Myocyte (in vitro differentiated cells): ENCODE data around the gene CD320. TPM values are rescaled to one million over a fixed set of nuclear protein-coding genes. Genes with fewer than 3 reads are reported as not detected.
"Not testable (repeated sequence)": the region's sequence is repeated elsewhere in the genome, so short reads cannot be mapped to it uniquely, and the experiment has no call there.

Experiments used
- DNase-seq: peaks from one replicate; pipeline ENCODE4 v3.0.0-alpha.2; 2012; ENCODE audit warnings: low read depth
- polyA plus RNA-seq: library from polyadenylated mRNA; unstranded; fragments of >200 nt; gene quantifications from one replicate; pipeline ENCODE4 v1.2.1, GENCODE V29; 2012; ENCODE audit warnings: missing spikeins
- total RNA-seq: library from RNA; depleted of rRNA; stranded (reverse); fragments of >200 nt; gene quantifications from 2 replicates; pipeline ENCODE4 v1.2.3, GENCODE V29; 2014

CD320 gene
- 94.6 and 97.0 TPM in 2 replicates for total RNA-seq
- polyA plus RNA-seq, result 30.9 TPM

DNA sequence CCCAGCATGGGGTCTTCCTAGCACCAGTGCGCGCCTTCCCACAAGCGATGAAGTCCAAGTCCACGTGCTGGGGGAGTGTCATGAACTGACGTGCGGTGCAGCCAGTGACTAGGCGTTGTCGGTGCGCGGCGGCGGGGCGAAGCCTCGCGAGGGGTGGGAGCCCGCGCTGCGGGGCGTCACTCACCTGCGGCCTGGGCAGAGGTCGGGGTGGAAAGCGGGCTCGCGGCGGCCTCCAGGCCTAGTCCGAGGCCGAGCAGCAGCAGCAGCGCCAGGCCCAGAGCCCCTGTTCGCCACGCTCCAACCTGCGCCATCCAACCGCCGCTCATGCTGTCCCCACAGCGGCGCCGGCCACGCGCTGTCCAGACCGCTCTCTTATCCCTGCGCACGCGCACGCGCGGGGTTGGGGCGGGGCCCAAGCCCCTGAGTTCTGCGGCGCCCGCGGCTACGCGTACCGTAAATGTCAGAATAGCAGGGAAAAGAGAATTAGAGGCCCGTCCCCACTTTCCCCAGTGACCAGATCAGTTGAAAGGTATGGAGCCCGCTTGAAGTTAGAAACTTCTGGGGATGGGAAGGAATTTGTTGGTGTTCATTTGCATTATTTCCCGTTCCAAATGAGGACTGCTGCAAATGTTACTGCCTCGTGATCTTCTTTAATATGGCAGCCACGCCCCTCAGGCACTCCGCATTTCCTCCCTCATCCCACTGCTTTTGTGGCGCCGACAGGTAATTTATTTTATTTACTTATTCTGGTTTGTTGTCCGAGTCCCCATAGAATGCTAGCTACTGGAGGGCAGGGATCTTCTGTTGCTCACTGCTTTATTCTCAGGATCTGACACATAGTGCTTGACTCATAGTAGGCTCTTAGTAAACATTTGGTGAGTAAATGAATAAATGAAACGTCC lies at the start of gene CD320:
Gene CD320, minus strand, starts transcription at position 394 of the 902 bp plus-strand sequence. Its CDS starts 68 bp downstream, at position 326.
- DNase-seq, result peak; percentile 92

DNA sequence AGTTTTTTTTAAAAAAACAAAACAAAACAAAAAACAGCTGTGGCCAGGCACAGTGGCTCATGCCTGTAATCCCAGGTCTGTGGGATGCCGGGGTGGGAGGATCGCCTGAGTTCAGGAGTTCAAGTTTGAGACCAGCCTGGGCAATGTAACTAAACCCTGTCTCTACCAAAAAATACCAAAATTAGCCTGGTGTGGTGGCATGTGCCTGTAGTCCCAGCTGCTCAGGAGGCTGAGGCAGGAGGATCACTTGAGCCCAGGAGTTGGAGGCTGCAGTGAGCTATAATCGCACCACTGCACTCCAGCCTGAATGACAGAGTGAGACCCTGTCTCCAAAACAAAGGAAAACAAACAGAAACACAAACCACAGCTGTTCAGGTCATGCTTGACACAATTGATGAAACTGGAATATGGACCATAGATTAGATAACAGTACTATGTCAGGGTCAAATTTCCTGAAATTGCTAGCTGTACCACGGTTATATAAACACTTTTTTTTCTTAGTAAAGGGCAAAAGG lies 48.9 kb upstream of the CD320 start:
- no peak for DNase-seq

- peak; percentile 67 for DNase-seq
Measured at GRCh38 chr19:8355631-8356402, 47.7 kb upstream of the CD320 start.

GRCh38 chr19:8352845-8353244 lies 44.7 kb upstream of the CD320 start:
- DNase-seq, result not testable (repeated sequence)

GRCh38 chr19:8352134-8352827 lies 44.1 kb upstream of the CD320 start:
- DNase-seq, result no peak

- DNase-seq, result not testable (repeated sequence)
Measured at GRCh38 chr19:8349629-8350372, 41.6 kb upstream of the CD320 start.

DNA sequence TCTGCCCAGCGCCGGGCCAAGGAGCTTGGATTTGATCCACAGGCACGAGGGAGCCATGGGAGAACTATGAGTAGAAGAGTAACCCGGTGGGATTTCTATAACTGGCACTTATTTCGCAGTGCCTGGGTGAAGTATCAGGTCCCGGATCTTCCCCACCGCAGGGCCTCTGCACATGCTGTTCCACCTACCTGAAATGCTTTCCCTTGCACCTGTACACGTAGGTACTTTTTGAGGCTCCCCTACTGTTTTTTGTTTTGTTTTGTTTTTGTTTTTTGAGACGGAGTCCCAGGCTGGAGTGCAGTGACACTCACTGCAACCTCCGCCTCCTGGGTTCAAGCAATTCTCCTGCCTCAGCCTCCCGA lies 35.3 kb upstream of the CD320 start:
- no peak for DNase-seq

GRCh38 chr19:8342684-8343482 lies 34.7 kb upstream of the CD320 start, which contains the start of gene KANK3:
KANK3 (minus strand) TSS chr19:8343262; CDS start chr19:8337828, 5,434 bp downstream.
- peak; percentile 88 for DNase-seq

GRCh38 chr19:8342316-8342683 lies 34.1 kb upstream of the CD320 start:
- DNase-seq, result no peak

- not testable (repeated sequence) for DNase-seq
Measured at GRCh38 chr19:8341504-8341903, 33.3 kb upstream of the CD320 start.

GRCh38 chr19:8340341-8341096 lies 32.4 kb upstream of the CD320 start:
- peak; percentile 43 for DNase-seq

DNA sequence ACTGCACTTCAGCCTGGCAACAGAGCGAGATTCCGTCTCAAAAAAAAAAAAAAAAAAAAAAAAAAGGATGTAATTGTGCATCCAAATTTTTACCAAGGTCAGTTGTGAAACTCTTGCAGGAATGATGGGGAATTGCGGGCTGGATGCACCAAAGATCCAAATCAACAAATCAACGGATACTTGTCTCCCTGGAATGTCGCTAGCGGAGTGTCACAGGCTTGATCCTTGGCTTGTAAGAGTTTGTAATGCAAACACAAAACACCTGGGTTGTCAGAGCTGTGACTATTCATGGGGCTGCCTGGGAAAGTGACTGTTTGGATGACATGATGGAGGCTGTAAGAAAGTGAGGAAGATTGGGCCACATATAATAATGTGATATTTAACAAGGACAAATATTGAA lies 30.7 kb upstream of the CD320 start:
- no peak for DNase-seq

DNA sequence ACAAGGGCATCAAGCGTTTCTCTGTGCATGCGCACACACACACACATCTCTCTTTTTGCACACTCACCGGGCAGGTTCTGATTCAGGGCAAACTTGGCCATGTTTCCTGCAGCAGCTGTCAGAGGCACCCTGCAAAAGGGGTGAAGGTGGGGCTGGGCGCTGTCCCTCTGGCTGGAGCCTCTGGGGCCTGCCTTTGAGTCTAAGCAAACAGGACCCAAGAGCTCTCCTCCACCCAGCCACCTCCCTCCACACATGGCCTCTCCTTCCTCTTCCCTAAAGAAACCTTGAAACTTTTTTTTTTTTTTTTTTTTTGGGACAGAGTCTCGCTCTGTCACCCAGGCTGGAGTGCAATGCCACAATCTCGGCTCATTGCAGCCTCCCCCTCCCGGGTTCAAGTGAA lies 29.6 kb upstream of the CD320 start:
- DNase-seq, result no peak

- DNase-seq, result no peak
Measured at GRCh38 chr19:8336660-8337059, 28.5 kb upstream of the CD320 start.

DNA sequence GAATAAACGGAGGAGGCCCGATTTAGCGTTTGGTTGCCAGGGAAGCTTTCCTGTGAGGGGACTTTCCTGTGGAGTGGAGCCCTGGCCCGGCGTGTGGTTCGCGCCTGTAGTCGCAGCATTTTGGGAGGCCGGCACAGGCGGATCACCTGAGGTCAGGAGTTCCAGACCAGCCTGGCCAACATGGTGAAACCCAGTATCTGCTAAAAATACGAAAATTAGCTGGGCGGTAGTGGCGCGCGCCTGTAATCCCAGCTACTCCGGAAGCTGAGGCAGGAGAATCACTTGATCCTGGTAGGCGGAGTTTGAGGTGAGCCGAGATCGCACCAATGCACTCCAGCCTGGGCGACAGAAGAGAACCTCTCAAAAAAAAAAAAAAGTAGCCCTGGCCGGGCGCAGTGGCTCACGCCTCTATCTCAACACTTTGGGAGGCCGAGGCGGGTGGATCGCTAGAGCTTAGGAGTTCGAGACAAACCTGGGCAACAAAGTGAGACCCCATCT lies 28.0 kb upstream of the CD320 start:
- DNase-seq, result no peak

DNA sequence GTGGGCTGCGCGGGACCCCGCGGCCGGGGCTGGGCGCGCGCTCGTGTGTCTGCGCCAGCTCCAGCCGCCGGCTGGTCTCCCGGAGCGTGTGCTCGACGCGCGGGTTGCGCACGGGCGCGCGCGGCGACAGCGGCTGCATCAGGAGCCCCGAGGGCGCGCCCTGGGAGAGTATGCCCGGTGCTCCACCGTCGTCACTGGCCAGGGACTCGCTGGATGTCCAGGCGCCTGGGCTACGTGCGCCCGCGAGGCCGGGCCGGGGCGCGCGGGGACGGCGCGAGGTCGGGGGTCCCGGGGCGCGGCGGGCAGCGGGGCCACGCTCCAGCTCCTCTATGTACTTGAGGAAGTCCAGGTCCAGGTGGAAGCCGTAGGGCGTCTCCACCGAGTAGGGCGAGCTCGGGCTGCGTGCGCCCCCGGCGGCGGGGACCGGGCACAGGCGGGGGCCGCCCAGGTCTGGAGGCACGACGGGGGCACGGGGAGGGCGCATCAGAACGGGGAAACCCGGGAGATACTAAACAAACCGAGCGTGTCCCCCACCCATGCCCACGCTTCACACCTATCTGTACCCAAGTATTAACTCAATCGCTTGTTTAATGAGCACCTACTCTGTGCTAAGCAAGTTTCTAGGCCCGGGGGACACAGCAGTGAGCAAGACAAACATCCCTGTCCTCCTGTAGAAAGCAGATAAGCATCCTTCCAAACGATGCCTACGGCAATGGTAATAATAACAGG lies 27.3 kb upstream of the CD320 start:
- no peak for DNase-seq

DNA sequence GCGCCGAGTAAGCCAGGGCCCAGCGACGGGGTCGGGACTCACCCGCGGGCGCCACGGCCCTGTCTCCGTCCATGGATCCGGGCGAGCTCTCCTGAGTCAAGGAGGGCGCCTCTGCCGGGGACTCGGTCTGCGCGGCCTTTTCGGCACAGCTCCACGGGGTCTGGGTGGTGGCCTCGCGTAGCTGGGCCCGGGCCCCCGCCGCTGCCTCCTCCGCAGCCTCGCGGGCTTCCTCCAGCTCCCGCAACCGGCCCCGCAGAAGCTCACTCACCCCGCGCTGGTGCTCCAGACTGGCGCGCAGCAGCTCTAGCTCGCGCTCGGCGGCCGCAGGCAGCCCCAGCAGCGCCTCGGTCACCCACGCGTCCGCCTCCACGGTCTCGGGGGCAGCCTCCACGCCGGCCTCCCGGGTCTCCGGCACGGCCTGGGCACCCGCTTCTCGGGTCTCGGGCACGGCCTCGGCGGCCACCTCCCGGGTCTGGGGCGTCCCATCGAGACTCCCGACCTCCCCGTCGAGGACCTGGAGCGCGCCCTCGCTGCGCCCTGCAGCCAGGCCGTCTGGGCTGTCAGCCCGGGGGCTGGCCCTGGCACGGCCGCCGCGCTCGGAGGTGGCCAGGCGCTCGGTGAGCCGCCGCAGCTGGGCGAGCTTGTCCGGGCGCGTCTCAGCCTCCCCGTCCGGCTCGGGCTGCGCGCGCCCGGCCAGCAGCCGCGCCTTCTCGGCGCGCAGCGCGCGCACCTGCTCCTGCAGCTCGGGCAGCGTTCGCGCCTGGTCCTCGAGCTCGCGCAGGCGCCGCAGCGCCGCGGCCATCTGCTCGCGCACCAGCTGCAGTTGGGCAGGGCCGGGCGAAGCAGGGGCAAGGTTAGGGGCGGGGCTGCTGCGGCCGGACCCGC lies 26.5 kb upstream of the CD320 start:
- DNase-seq, result peak; percentile 80
